T47D (cell line): ENCODE results near the gene SZRD1.
A peak's percentile ranks its signal among the peaks of the same experiment; 100 is the strongest.

ENCODE experiments used
- DNase-seq, 2 experiments: peaks; one replicate each; pipeline versions ENCODE4 v3.0.0 to v3.0.0-alpha.2; 2011 to 2012; ENCODE audit warnings: low read depth in 1 of 2, low spot score in 1 of 2
- JUND ChIP-seq: IDR thresholded peaks from 2 replicates; pipeline ENCODE4 v1.6.1; 2012; ENCODE audit warnings: low read depth
- in situ Hi-C: cut with HindIII; loops from 2 replicates; pipeline ENCODE4 v1.10.0; 2016; ENCODE audit warnings: low sequenced_read_pairs, low pct_unique_long_range_greater_than_20kb

Gene SZRD1

DNA sequence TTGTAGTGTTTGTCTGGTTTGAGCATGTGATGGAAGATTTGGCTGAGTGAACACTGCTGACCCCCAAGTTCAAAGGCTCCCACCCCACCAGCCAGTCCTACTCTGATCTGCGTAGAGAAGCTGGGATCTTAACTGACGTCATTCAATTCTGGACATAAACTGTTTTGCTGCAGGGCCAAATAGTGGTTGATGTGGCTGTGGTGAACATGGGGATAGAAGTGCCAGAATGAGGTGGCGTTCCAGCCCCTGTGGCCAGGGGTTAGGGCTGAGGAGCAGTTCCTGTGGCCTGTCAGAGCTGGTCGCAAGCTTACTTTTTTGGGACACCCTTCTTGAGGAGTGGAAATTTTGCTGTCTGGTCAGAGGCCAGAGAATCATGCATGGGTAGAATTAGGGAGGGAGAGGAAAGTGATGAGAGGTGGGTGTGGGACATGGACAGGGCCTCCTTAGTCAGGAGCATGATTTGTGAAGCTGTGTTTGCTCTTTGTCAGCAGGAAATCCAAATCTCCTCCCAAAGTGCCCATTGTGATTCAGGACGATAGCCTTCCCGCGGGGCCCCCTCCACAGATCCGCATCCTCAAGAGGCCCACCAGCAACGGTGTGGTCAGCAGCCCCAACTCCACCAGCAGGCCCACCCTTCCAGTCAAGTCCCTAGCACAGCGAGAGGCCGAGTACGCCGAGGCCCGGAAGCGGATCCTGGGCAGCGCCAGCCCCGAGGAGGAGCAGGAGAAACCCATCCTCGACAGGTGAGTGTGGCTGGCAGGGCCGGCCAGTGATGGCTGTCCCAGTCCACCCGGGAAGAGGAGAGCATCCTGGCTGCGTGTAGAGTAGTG, 25.9 kb downstream of the SZRD1 start:
- in situ Hi-C loops = no loop called here
- TF ChIP-seq JUND = no peak
- DNase-seq = no peak

DNA sequence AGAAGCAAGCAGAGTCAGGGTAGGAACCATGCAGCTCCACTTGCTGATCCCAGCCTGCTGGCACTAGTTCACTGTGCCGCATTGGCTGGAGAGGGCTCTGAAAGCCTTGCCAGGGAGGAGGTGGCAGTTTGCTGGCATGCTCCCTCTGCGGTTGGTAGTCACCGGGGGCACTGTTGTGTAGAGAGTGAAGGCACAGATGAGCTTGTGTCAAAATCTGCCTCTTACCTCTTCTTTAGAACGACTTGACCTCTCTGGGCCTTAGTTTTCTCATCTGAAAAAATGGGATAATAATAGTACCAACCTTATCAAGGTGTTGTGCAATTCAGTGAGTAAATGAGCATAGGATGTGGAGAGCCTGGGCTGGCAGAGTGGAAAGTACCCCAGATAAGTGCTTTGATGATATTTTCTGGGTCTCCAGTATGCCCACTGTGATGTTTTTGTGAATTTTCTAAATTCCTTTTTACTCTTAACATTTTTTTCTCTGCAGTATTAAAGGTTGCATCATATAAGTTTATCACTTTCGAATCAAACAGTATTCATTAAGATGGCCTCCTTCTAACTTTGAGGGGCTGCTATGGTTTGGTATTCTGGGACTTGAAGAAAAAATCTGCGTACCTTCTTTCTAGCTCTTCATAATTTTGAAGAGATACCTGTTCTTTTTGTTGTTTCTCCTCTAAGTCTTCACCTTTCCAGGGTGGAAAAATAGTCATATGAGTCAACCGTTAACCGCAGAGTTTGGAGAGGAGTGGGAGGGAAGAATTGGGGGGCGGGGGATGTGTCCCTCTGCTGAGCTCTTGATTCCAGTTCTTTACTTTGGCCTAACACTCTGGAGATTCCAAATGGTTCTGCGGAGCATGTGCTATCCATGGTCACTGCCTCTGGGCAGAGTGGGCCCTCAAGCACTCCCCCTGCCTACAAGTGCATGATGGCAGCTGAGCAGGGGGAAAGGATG, 26.8 kb downstream of the SZRD1 start:
- no peak for DNase-seq
- no peak for TF ChIP-seq JUND
- in situ Hi-C loops = no loop called here

DNA sequence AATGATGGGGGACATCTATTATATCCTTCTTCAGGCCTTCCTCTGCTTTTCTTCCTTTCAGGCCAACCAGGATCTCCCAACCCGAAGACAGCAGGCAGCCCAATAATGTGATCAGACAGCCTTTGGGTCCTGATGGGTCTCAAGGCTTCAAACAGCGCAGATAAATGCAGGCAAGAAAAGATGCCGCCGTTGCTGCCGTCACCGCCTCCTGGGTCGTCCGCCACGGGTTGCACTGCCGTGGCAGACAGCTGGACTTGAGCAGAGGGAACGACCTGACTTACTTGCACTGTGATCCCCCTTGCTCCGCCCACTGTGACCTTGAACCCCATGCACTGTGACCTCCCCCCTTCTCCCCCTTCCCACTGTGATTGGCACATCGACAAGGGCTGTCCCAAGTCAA, 27.9 kb downstream of the SZRD1 start:
- DNase-seq = no peak
- in situ Hi-C loops = no loop called here
- no peak for TF ChIP-seq JUND

DNA sequence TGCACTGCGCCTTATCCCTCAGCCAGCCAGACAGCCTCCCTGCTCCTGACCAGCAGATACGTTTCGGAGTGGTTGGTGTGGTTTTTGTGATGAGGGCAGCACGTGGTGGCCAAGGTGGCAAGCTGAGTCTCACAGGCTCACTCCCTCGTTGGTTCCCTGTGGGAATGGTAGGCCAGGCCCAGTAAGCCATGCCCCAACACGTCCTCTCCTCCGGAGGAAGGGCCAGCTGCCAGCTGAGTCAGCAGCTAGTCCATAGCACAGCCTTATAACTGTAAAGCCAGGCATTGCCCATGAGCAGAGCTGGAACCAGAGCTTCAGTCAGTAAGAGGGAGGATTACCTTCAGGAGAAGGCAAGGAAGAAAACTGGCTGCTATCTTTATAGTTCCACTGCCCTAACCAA, 29.5 kb downstream of the SZRD1 start:
- in situ Hi-C loops = no loop called here
- DNase-seq = peak in 1 of 2 experiments; percentile 12
- no peak for TF ChIP-seq JUND

DNA sequence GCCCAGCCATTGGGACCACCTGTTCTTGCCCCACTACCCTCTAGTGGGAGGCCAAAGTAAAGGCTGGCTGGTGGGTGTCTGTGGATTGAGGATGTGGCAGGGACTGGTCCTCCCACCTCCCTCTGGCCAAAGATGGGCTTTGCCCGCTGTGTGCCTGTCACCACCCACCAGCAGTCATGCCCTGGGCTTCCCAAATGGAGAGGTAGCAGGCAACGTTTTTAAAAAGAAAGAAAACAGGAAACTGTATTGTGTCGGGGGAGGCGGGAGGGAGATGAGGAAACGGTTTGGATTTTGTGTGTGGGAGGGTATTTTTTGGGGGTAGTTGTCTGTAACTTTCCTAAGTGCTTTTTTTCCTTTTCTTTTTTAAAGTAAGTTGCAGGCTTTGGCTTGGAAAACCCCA, 30.1 kb downstream of the SZRD1 start:
- no peak for TF ChIP-seq JUND
- in situ Hi-C loops = no loop called here
- no peak for DNase-seq

DNA sequence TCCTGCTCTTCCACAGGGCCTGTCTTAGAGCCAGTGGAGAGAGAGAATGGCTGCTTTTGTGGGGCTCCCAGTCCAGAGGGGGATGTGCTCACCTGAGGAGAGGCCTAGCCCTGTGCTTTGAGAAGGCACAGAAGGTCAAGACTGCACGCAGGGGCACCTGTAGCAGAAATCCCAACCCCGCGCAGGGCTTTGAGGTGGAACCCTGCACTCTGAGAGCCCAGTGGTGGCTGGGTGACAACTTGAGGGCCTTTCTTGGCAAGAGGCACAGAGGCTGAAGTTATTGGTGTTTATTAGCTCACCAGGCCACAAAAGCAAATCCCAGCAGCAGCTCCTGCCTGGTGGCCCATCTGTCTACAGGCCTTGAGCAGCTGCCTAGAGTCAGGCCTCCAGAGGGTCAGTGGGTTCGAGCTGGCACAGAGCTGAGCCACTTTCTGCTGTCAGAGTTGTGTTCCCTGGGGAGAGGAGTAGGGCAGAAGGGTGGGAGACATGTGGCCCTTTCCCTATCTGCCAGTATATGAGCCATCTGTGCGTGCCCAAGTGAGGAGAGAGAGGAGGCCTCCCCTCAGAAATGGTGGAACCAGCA, 31.4 kb downstream of the SZRD1 start:
- DNase-seq = no peak
- no peak for TF ChIP-seq JUND
- in situ Hi-C loops = no loop called here

DNA sequence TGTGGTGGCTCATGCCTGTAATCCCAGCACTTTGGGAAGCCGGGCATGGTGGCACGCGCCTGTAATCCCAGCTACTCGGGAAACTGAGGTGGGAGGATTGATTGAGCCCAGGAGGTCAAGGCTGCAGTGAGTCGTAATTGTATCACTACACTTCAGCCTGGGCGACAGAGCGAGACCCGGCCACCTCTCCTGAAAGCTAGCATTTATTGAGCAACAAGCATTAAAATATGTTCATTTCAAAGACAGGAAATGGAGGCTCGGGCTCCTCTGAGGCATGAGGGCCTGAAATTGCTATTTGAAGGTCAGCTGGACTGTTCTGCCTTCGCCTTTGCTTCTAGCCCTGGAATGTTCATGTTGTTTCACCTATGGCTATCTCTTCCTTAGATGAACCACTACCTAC, 35.7 kb downstream of the SZRD1 start:
- in situ Hi-C loops = no loop called here
- TF ChIP-seq JUND = no peak
- DNase-seq = no peak

DNA sequence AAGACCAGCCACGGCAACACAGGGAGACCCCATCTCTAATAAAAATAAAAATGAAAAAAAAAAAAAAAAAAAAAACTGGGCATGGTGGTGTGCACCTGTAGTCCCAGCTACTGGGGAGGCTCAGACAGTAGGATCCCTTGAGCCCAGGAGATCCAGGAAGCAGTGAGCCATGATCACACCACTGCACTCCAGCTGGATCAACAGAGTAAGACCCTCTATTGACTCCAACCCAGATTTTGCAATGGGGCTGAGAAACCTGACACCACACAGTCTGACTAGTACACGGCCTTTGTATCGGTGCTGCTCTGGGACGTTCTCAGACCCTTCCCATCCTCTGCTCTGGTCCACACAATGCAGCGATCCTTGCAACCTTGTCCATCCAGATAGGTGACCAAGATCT, 38.4 kb downstream of the SZRD1 start:
- TF ChIP-seq JUND = no peak
- in situ Hi-C loops = no loop called here
- DNase-seq = no peak

DNA sequence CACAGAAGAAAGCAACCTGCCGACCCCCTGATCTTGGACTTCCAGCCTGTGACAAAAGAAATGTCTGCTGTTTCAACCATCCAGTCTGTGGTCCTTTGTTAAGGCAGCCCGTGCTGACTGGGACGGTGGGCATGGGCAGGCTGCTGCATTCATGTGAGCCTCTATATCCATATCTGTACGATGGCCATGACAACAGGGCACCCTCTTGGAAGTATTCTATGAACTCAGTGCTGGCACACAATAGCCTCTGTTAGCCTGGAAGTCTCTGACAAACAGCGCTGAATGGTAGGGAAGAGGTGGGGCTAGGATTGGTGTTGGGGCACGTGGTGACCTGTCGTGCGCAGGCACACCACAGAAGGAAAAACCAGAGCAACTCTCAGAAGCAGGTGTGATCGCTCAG, 39.8 kb downstream of the SZRD1 start:
- DNase-seq = no peak
- in situ Hi-C loops = no loop called here
- no peak for TF ChIP-seq JUND

DNA sequence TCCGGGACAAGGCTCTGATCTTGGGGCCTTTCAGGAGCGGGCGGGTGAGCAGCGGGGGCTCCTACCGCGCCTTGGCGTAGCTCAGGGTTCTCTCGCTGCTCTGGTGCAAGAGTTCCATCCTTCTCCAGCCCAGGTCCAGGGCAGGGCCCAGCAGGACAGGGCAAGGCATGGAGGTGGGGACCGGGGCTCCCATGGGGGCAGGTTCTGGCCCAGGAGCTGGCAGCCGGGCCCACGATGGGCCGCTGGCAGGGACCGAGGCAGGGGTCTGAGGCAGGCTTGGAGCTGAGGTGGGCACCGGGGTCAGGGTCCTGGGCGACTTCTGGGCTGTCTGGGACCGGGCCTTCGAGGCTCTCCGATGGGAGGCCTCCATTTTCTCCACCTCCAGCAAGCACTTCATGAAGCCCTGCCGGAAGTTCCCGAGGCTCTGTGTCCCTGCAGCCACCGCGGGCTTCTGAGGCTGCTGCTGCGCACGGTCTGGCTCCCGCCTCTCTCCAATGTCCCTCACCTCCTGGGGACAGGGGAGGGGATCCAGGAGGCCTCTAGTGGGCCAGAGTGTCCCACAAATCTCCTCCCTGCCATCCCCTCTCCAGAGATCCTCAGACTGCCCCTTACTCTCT, 42.6 kb downstream of the SZRD1 start:
- in situ Hi-C loops = no loop called here
- TF ChIP-seq JUND = no peak

DNA sequence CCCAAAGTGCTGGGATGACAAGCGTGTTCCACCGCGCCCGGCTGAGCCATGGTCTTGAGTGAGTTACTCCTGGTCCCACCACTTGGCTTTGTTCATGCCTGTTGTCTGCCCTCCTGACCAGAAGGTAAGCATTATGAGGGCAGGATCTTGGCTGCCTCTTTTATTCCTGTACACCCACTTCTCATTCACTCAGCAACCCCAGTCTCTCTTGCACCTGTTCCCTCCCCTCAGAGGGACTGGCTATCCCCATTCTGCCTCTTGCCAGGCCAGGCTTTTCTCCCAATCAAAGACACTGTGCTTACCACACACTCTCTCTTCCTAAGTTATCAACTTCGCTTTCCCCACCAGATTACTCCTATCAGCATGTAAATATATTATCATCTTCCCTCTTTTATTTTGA, 43.8 kb downstream of the SZRD1 start:
- in situ Hi-C loops = no loop called here
- DNase-seq = no peak
- no peak for TF ChIP-seq JUND

More for the DNA sequence above, 42.6 kb downstream of the SZRD1 start:
- DNase-seq = no peak

DNA sequence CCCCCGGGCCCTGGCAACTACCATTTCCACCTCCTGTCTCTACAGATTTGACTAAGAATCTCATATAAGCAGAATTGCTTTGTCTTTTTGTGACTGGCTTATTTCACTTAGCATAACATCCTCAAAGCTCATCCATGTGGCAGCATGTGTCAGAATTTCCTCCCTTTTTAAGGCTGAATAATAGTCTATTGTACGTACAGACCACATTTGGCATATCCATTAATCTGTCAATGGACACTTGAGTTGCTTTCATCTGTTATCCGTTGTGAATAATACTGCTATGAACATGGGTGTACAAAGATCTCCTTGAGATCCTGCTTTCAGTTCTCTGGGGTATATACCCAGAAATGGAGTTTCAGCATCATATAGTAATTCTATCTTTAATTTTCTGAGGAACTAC, 46.1 kb downstream of the SZRD1 start:
- TF ChIP-seq JUND = no peak
- in situ Hi-C loops = no loop called here
- DNase-seq = no peak
